ENCODE data around the gene UFSP2.

The UFSP2 gene

GRCh38 chr4:185358959-185359358 is 66.8 kb downstream of the UFSP2 start:
- Histone ChIP-seq H2AFZ (ENCODE audit: insufficient read depth, low read length, poor library complexity) (no peak overlapping the region), H2AK5ac (ENCODE audit: low read length) (no peak overlapping the region), H2BK120ac (ENCODE audit: insufficient read depth, low read length, poor library complexity) (no peak overlapping the region), H3K4me1 (ENCODE audit: control insufficient read depth in 1 of 2, insufficient read depth in 2 of 2, low read length in 2 of 2) (peaks cover 0 to 5% of the 10 kb centered on the region in 2 experiments), H4K91ac (ENCODE audit: low read depth, low read length) (no peak overlapping the region), H3K4ac (ENCODE audit: low read depth, low read length) (no peak overlapping the region), H3K79me2 (ENCODE audit: control insufficient read depth, insufficient read depth, low read length, poor library complexity) (no peaks in the 10 kb centered on the region), H3K4me3 (ENCODE audit: low read depth, low read length) (no peak overlapping the region), H3K9me3 (ENCODE audit: insufficient read depth, low read depth, low read length) (no peaks in the 10 kb centered on the region), H3K14ac (ENCODE audit: low read length) (no peak overlapping the region), H3K4me2 (ENCODE audit: low read length) (no peak overlapping the region), H3K79me1 (ENCODE audit: low read length) (no peaks in the 10 kb centered on the region), H4K8ac (ENCODE audit: low read depth, low read length) (no peak overlapping the region), H4K12ac (ENCODE audit: low read depth, low read length) (no peak overlapping the region), H3K27me3 (ENCODE audit: insufficient read depth, low read length) (no peaks in the 10 kb centered on the region), H3K36me3 (ENCODE audit: control insufficient read depth in 1 of 2, insufficient read depth in 2 of 2, low read length in 2 of 2) (peaks cover 2 to 3% of the 10 kb centered on the region in 2 experiments), H2BK5ac (ENCODE audit: low read depth, low read length, poor library complexity) (no peak overlapping the region), H3K9ac (ENCODE audit: low read length) (no peak overlapping the region), H3K18ac (ENCODE audit: low read length) (no peak overlapping the region), H2BK12ac (ENCODE audit: low read length) (no peak overlapping the region), H3K23ac (ENCODE audit: low read length) (no peak overlapping the region), H3K27ac (ENCODE audit: low read depth, low read length) (no peak overlapping the region)
- DNase-seq = peak in 1 of 2 donors; percentile 33
- no CpG with 5 or more reads among the region's 4 CpGs for WGBS (ENCODE audit: extremely low coverage, insufficient coverage, insufficient read length)

GRCh38 chr4:185358514-185358913 is 67.2 kb downstream of the UFSP2 start:
- Histone ChIP-seq H3K27me3 (ENCODE audit: insufficient read depth, low read length) (no peaks in the 10 kb centered on the region), H3K36me3 (ENCODE audit: control insufficient read depth in 1 of 2, insufficient read depth in 2 of 2, low read length in 2 of 2) (peaks cover 2 to 3% of the 10 kb centered on the region in 2 experiments), H3K4me2 (ENCODE audit: low read length) (no peak overlapping the region), H3K18ac (ENCODE audit: low read length) (no peak overlapping the region), H3K4ac (ENCODE audit: low read depth, low read length) (no peak overlapping the region), H2AFZ (ENCODE audit: insufficient read depth, low read length, poor library complexity) (no peak overlapping the region), H2AK5ac (ENCODE audit: low read length) (no peak overlapping the region), H2BK5ac (ENCODE audit: low read depth, low read length, poor library complexity) (no peak overlapping the region), H3K79me2 (ENCODE audit: control insufficient read depth, insufficient read depth, low read length, poor library complexity) (no peaks in the 10 kb centered on the region), H3K4me3 (ENCODE audit: low read depth, low read length) (no peak overlapping the region), H3K4me1 (ENCODE audit: control insufficient read depth in 1 of 2, insufficient read depth in 2 of 2, low read length in 2 of 2) (peaks cover 0 to 5% of the 10 kb centered on the region in 2 experiments), H3K9ac (ENCODE audit: low read length) (no peak overlapping the region), H4K91ac (ENCODE audit: low read depth, low read length) (no peak overlapping the region), H3K23ac (ENCODE audit: low read length) (no peak overlapping the region), H3K27ac (ENCODE audit: low read depth, low read length) (no peak overlapping the region), H4K8ac (ENCODE audit: low read depth, low read length) (no peak overlapping the region), H3K14ac (ENCODE audit: low read length) (no peak overlapping the region), H4K12ac (ENCODE audit: low read depth, low read length) (no peak overlapping the region), H3K79me1 (ENCODE audit: low read length) (no peaks in the 10 kb centered on the region), H3K9me3 (ENCODE audit: insufficient read depth, low read depth, low read length) (no peaks in the 10 kb centered on the region), H2BK12ac (ENCODE audit: low read length) (no peak overlapping the region), H2BK120ac (ENCODE audit: insufficient read depth, low read length, poor library complexity) (no peak overlapping the region)
- WGBS (ENCODE audit: extremely low coverage, insufficient coverage, insufficient read length) = no CpG with 5 or more reads among the region's 4 CpGs
- DNase-seq = peak; percentile 28 to 29

GRCh38 chr4:185357733-185358440 is 67.9 kb downstream of the UFSP2 start:
- Histone ChIP-seq H3K18ac (ENCODE audit: low read length) (no peak overlapping the region), H3K9me3 (ENCODE audit: insufficient read depth, low read depth, low read length) (no peaks in the 10 kb centered on the region), H4K91ac (ENCODE audit: low read depth, low read length) (no peak overlapping the region), H3K79me2 (ENCODE audit: control insufficient read depth, insufficient read depth, low read length, poor library complexity) (no peaks in the 10 kb centered on the region), H4K12ac (ENCODE audit: low read depth, low read length) (no peak overlapping the region), H2BK5ac (ENCODE audit: low read depth, low read length, poor library complexity) (no peak overlapping the region), H3K4me2 (ENCODE audit: low read length) (no peak overlapping the region), H3K27ac (ENCODE audit: low read depth, low read length) (no peak overlapping the region), H3K23ac (ENCODE audit: low read length) (no peak overlapping the region), H3K36me3 (ENCODE audit: control insufficient read depth in 1 of 2, insufficient read depth in 2 of 2, low read length in 2 of 2) (peaks cover 2 to 3% of the 10 kb centered on the region in 2 experiments), H3K9ac (ENCODE audit: low read length) (no peak overlapping the region), H3K4me3 (ENCODE audit: low read depth, low read length) (no peak overlapping the region), H3K14ac (ENCODE audit: low read length) (no peak overlapping the region), H2AFZ (ENCODE audit: insufficient read depth, low read length, poor library complexity) (no peak overlapping the region), H2AK5ac (ENCODE audit: low read length) (no peak overlapping the region), H3K4ac (ENCODE audit: low read depth, low read length) (no peak overlapping the region), H3K79me1 (ENCODE audit: low read length) (no peaks in the 10 kb centered on the region), H2BK12ac (ENCODE audit: low read length) (no peak overlapping the region), H2BK120ac (ENCODE audit: insufficient read depth, low read length, poor library complexity) (no peak overlapping the region), H3K4me1 (ENCODE audit: control insufficient read depth in 1 of 2, insufficient read depth in 2 of 2, low read length in 2 of 2) (peaks cover 0 to 5% of the 10 kb centered on the region in 2 experiments), H4K8ac (ENCODE audit: low read depth, low read length) (no peak overlapping the region), H3K27me3 (ENCODE audit: insufficient read depth, low read length) (no peaks in the 10 kb centered on the region)
- no peak for DNase-seq
- WGBS (ENCODE audit: extremely low coverage, insufficient coverage, insufficient read length) = no CpG with 5 or more reads among the region's 7 CpGs

GRCh38 chr4:185357211-185357610 is 68.6 kb downstream of the UFSP2 start:
- Histone ChIP-seq H4K91ac (ENCODE audit: low read depth, low read length) (no peak overlapping the region), H3K4me3 (ENCODE audit: low read depth, low read length) (no peak overlapping the region), H3K79me2 (ENCODE audit: control insufficient read depth, insufficient read depth, low read length, poor library complexity) (no peaks in the 10 kb centered on the region), H4K12ac (ENCODE audit: low read depth, low read length) (no peak overlapping the region), H3K14ac (ENCODE audit: low read length) (no peak overlapping the region), H3K4me1 (ENCODE audit: control insufficient read depth in 1 of 2, insufficient read depth in 2 of 2, low read length in 2 of 2) (peaks cover 0 to 5% of the 10 kb centered on the region in 2 experiments), H2BK5ac (ENCODE audit: low read depth, low read length, poor library complexity) (no peak overlapping the region), H2BK12ac (ENCODE audit: low read length) (no peak overlapping the region), H3K18ac (ENCODE audit: low read length) (no peak overlapping the region), H3K4me2 (ENCODE audit: low read length) (no peak overlapping the region), H3K9me3 (ENCODE audit: insufficient read depth, low read depth, low read length) (peaks cover 1% of the 10 kb centered on the region), H3K4ac (ENCODE audit: low read depth, low read length) (no peak overlapping the region), H3K79me1 (ENCODE audit: low read length) (no peaks in the 10 kb centered on the region), H3K9ac (ENCODE audit: low read length) (no peak overlapping the region), H4K8ac (ENCODE audit: low read depth, low read length) (no peak overlapping the region), H3K36me3 (ENCODE audit: control insufficient read depth in 1 of 2, insufficient read depth in 2 of 2, low read length in 2 of 2) (peaks cover 3 to 7% of the 10 kb centered on the region in 2 experiments), H2BK120ac (ENCODE audit: insufficient read depth, low read length, poor library complexity) (no peak overlapping the region), H2AK5ac (ENCODE audit: low read length) (no peak overlapping the region), H3K27ac (ENCODE audit: low read depth, low read length) (peak overlapping the region; percentile 3), H2AFZ (ENCODE audit: insufficient read depth, low read length, poor library complexity) (no peak overlapping the region), H3K23ac (ENCODE audit: low read length) (no peak overlapping the region), H3K27me3 (ENCODE audit: insufficient read depth, low read length) (no peaks in the 10 kb centered on the region)
- no CpG with 5 or more reads among the region's 5 CpGs for WGBS (ENCODE audit: extremely low coverage, insufficient coverage, insufficient read length)
- peak in 1 of 2 donors; percentile 47 for DNase-seq

Measured in trophoblast cell (in vitro differentiated cells and primary cell).